ENCODE results near the gene IYD.

DNA sequence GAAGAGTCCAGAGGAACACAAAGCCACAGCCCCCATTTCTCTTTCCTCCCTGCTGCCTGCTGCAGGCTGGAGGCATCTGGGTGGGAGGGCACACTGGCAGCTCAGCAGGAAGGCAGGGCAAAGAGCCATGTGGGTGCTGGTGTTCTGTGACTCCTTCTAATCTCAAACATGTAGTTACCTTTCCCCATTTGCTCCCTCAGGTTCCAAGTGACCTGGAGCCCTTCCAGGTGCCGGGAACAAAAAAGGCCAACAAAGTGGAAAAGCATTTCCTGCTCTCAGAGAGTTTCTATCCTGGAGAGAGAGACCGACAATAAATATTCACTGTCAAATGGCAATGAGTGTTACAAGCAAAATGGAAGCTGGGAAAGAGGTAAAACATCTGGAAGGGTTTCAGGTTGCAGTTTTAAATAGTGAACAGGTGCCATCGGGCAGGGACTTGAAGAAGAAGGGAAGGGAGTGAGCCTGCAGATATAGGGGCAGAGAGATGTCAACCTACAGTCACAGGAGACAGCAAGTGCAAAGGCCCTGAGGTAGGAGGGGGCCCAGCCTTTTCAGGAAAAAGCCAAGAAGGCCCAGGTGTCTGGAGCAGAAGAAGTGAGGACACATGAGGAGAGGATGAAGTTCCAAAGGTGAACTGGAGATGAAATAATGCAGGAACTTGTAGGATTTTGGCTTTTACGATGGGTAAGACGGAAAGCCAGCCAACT lies 43.6 kb upstream of the IYD start:
- no peak for TF ChIP-seq POLR2A (IDR thresholded peaks at IDR 0.05)
- TF ChIP-seq, protein P1, sequence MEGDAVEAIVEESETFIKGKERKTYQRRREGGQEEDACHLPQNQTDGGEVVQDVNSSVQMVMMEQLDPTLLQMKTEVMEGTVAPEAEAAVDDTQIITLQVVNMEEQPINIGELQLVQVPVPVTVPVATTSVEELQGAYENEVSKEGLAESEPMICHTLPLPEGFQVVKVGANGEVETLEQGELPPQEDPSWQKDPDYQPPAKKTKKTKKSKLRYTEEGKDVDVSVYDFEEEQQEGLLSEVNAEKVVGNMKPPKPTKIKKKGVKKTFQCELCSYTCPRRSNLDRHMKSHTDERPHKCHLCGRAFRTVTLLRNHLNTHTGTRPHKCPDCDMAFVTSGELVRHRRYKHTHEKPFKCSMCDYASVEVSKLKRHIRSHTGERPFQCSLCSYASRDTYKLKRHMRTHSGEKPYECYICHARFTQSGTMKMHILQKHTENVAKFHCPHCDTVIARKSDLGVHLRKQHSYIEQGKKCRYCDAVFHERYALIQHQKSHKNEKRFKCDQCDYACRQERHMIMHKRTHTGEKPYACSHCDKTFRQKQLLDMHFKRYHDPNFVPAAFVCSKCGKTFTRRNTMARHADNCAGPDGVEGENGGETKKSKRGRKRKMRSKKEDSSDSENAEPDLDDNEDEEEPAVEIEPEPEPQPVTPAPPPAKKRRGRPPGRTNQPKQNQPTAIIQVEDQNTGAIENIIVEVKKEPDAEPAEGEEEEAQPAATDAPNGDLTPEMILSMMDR (IDR thresholded peaks at IDR 0.05) = no peak
